BLaER1 (cell line): ENCODE data around the gene CNTNAP1.
"Not testable (repeated sequence)": the region's sequence is repeated elsewhere in the genome, so short reads cannot be mapped to it uniquely, and the experiment has no call there.

ENCODE experiments used
- H3K27ac ChIP-seq: shearing (Covaris generic); formaldehyde crosslinking; 2 replicates; pipeline ENCODE4 v1.8.1; 2022
- H3K27me3 ChIP-seq: shearing (Covaris generic); formaldehyde crosslinking; 2 replicates; pipeline ENCODE4 v1.8.1; 2022
- H3K36me3 ChIP-seq: shearing (Covaris generic); formaldehyde crosslinking; 2 replicates; pipeline ENCODE4 v1.8.1; 2022
- H3K4me1 ChIP-seq: shearing (Covaris generic); formaldehyde crosslinking; 2 replicates; pipeline ENCODE4 v1.8.1; 2022
- H3K4me2 ChIP-seq: shearing (Covaris generic); formaldehyde crosslinking; 2 replicates; pipeline ENCODE4 v1.8.1; 2022
- H3K4me3 ChIP-seq: shearing (Covaris generic); formaldehyde crosslinking; 2 replicates; pipeline ENCODE4 v1.8.1; 2022
- H3K9ac ChIP-seq: shearing (Covaris generic); formaldehyde crosslinking; 2 replicates; pipeline ENCODE4 v1.8.1; 2022
- H3K9me3 ChIP-seq: shearing (Covaris generic); formaldehyde crosslinking; 2 replicates; pipeline ENCODE4 v1.8.1; 2022
- H4K20me1 ChIP-seq: shearing (Covaris generic); formaldehyde crosslinking; 2 replicates; pipeline ENCODE4 v1.8.1; 2022
- Cebpa-rat ChIP-seq: shearing (Covaris generic); IDR thresholded peaks from 2 replicates; pipeline ENCODE4 v1.8.1; 2022

Gene CNTNAP1

GRCh38 chr17:42709561-42709960 lies 27.2 kb downstream of the CNTNAP1 start:
- Histone ChIP-seq H3K4me2 (peak overlapping the region; percentile 64), H3K4me3 (peak overlapping the region; percentile 27; the same call in 1 of the 2 replicates), H3K4me1 (peaks cover 23% of the 10 kb centered on the region), H3K36me3 (peaks cover 100% of the 10 kb centered on the region), H3K9ac (peak overlapping the region; percentile 23; the same call in 1 of the 2 replicates), H3K27me3 (no peaks in the 10 kb centered on the region), H3K9me3 (no peaks in the 10 kb centered on the region), H4K20me1 (no peaks in the 10 kb centered on the region), H3K27ac (peak overlapping the region; percentile 45; the same call in 1 of the 2 replicates)
- no peak for TF ChIP-seq Cebpa-rat

DNA sequence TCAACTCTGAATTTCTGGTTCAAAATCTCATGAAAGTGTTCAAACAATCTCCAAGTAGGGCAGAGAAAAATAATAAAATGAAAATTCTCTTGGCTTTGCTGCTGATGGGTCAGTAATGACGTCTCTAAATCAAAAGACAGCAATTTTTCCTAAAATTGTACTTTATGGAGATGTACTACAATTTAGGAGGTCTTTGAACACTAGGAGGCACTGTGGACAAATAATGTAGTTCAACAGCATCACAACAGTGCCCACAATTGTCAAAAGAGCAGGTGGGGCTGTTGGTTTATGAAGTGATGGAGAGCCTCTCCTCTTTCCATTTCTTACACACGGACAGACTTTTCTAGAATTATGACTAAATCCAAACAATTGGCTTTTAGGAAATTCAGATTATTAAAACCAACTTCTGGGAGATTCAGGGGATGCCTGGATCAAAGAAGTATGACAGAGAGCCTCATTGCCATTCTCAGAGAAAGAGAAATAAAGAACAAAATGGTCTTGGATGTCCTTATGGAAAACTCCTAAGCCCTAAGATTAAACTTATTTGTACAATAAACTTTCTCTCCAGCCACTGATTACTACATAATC lies 38.8 kb downstream of the CNTNAP1 start:
- Histone ChIP-seq H4K20me1 (no peaks in the 10 kb centered on the region), H3K27me3 (no peaks in the 10 kb centered on the region), H3K9me3 (no peaks in the 10 kb centered on the region), H3K27ac (no peak overlapping the region), H3K4me3 (no peak overlapping the region), H3K36me3 (peaks cover 99% of the 10 kb centered on the region), H3K4me2 (no peak overlapping the region), H3K9ac (no peak overlapping the region), H3K4me1 (no peaks in the 10 kb centered on the region)
- TF ChIP-seq Cebpa-rat: no peak

DNA sequence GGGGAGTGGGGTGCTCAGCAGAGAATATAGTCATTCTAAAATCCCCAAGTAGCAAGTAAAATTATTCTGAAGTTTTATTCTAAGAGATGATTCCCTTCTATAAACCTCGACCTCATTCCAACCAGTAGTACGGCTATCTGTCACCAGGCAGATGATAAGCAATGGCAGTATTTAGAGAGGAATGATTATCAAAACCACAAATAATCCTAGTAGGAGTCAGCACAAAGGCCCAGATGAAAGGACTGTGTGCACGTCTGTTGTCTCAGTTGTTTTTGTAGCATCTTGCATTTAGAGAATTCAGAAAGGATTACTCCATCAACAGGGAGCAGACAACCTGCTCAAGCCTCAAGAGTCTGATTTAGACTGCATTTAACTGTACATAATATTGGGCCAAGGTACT lies 41.3 kb downstream of the CNTNAP1 start:
- H3K36me3 ChIP-seq: peaks cover 99% of the 10 kb centered on the region
- H3K27ac ChIP-seq: no peak overlapping the region

GRCh38 chr17:42725143-42725542 lies 42.8 kb downstream of the CNTNAP1 start:
- Histone ChIP-seq H3K27ac (no peak overlapping the region), H3K27me3 (no peaks in the 10 kb centered on the region), H3K4me3 (no peak overlapping the region), H3K9me3 (no peaks in the 10 kb centered on the region), H3K4me2 (no peak overlapping the region), H3K36me3 (peaks cover 99% of the 10 kb centered on the region), H3K9ac (no peak overlapping the region), H3K4me1 (no peaks in the 10 kb centered on the region), H4K20me1 (no peaks in the 10 kb centered on the region)
- no peak for TF ChIP-seq Cebpa-rat

More for the DNA sequence above, 41.3 kb downstream of the CNTNAP1 start:
- Histone ChIP-seq H3K9ac (no peak overlapping the region), H3K27me3 (no peaks in the 10 kb centered on the region), H3K4me2 (no peak overlapping the region), H3K9me3 (no peaks in the 10 kb centered on the region), H3K4me3 (no peak overlapping the region), H3K4me1 (no peaks in the 10 kb centered on the region), H4K20me1 (no peaks in the 10 kb centered on the region)
- no peak for TF ChIP-seq Cebpa-rat

- Histone ChIP-seq H3K9me3 (no peaks in the 10 kb centered on the region), H3K4me2 (no peak overlapping the region), H4K20me1 (peaks cover 23% of the 10 kb centered on the region), H3K27me3 (no peaks in the 10 kb centered on the region), H3K4me1 (peaks cover 40% of the 10 kb centered on the region), H3K36me3 (peaks cover 9% of the 10 kb centered on the region; the same call in 1 of the 2 replicates), H3K9ac (no peak overlapping the region), H3K4me3 (no peak overlapping the region), H3K27ac (no peak overlapping the region)
- no peak for TF ChIP-seq Cebpa-rat
Measured at GRCh38 chr17:42740699-42741098, 58.4 kb downstream of the CNTNAP1 start.

DNA sequence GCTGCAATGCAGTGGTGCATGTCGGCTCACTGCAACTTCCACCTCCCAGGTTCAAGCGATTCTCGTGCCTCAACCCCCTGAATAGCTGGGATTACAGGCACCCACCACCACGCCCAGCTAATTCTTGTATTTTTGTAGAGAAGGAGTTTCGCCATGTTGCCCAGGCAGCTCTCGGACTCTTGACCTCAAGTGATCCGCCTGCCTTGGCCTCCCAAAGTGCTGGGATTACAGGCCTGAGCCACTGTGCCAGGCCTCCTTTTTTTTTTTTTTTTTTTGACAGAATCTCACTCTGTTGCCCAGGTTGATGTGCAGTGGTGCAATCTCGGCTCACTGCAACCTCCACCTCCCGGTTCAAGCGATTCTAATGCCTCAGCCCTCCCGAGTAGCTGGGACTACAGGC lies 60.6 kb downstream of the CNTNAP1 start:
- not testable (repeated sequence) for H3K4me3 ChIP-seq, H3K36me3 ChIP-seq, H3K27ac ChIP-seq, H4K20me1 ChIP-seq, H3K27me3 ChIP-seq, H3K9me3 ChIP-seq
- Histone ChIP-seq H3K9ac (peak overlapping the region; percentile 81; the same call in 1 of the 2 replicates), H3K4me1 (peaks cover 22% of the 10 kb centered on the region), H3K4me2 (peak overlapping the region; percentile 91)

- Histone ChIP-seq H3K36me3 (peaks cover 3% of the 10 kb centered on the region; the same call in 1 of the 2 replicates), H3K27ac (peak overlapping the region; percentile 69), H3K9ac (peak overlapping the region; percentile 81), H3K27me3 (no peaks in the 10 kb centered on the region), H4K20me1 (no peaks in the 10 kb centered on the region; the same call in 1 of the 2 replicates), H3K4me3 (peak overlapping the region; percentile 75), H3K4me1 (peaks cover 22% of the 10 kb centered on the region), H3K9me3 (no peaks in the 10 kb centered on the region), H3K4me2 (peak overlapping the region; percentile 91)
- no peak for TF ChIP-seq Cebpa-rat
Measured at GRCh38 chr17:42743595-42744282, 61.4 kb downstream of the CNTNAP1 start.

GRCh38 chr17:42744283-42744805 lies 62.0 kb downstream of the CNTNAP1 start:
- peak overlapping the region; percentile 91 for H3K4me2 ChIP-seq
- no peak for TF ChIP-seq Cebpa-rat
- H3K27ac ChIP-seq: peak overlapping the region; percentile 69
- H4K20me1 ChIP-seq: no peaks in the 10 kb centered on the region; the same call in 1 of the 2 replicates
- peak overlapping the region; percentile 81 for H3K9ac ChIP-seq
- peaks cover 3% of the 10 kb centered on the region; the same call in 1 of the 2 replicates for H3K36me3 ChIP-seq
- H3K27me3 ChIP-seq: no peaks in the 10 kb centered on the region
- no peaks in the 10 kb centered on the region for H3K9me3 ChIP-seq
- H3K4me3 ChIP-seq: peak overlapping the region; percentile 75
- H3K4me1 ChIP-seq: peaks cover 22% of the 10 kb centered on the region

DNA sequence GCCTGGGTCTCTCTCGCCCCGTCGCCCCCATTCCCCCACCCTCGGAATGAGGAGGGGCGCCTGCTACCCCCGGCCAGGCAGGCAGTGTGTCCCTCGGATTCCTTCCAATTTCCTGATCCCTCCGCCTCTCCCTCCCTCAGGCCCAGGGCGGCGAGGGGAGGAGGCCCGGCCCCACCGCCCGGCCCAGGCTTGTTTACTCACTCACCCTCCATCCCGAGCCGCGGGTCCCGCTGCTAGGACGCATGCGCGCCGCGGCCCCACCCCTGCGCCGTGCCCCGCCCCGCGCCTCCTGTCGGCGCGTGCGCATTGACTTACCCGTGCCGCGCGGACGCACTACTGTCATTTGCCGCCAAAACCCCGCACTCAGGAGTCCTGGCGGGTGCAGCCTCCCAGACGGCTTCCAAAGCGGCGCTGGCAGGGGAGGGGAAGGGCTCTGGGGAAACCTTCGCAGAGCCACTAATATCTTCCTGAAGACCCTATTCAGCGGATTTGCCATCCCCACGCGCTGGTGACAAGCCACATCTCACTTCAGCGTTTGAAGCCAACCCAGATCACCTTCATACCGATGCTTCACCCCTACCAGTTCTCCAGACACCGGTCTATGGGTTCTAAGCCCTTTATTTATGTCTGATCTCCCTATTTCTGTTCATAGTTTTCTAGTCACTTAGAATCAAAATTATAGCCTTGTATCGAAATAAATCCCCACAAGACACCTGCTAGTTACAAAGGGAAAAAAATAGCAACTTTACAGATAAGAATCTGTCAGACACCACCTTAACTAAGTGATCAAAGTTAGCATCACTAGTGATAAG lies 62.7 kb downstream of the CNTNAP1 start, which contains the start of gene EZH1:
TSS of gene EZH1 (minus strand) at position 235 of the 812 bp plus-strand sequence. CDS start 16,099 bp downstream, outside the sequence.
- H4K20me1 ChIP-seq: no peaks in the 10 kb centered on the region; the same call in 1 of the 2 replicates
- peaks cover 3% of the 10 kb centered on the region; the same call in 1 of the 2 replicates for H3K36me3 ChIP-seq
- peak within 1 kb of the TSS; percentile 69 for H3K27ac ChIP-seq
- H3K4me2 ChIP-seq: peak within 1 kb of the TSS; percentile 91
- TF ChIP-seq Cebpa-rat: no peak
- H3K4me3 ChIP-seq: peak within 1 kb of the TSS; percentile 75
- no peaks in the 10 kb centered on the region for H3K9me3 ChIP-seq
- H3K4me1 ChIP-seq: peaks cover 24% of the 10 kb centered on the region
- H3K9ac ChIP-seq: peak within 1 kb of the TSS; percentile 81
- no peaks in the 10 kb centered on the region for H3K27me3 ChIP-seq
